ENCODE results near the gene IL10RA. TPM values are rescaled to one million over a fixed set of nuclear protein-coding genes. Genes with fewer than 3 reads are reported as not detected.

IL10RA gene
- total and polyA plus RNA-seq, 9 of the 15 experiments (the other 6 are each of a cell fraction or from before 2014, with no cell fraction given), result 0.17 to 17.3 (median 2.9) TPM

GRCh38 chr11:118012083-118012669 is 26.0 kb downstream of the IL10RA start (continued):
- TF ChIP-seq NFYB (IDR thresholded peaks at IDR 0.05; ENCODE audit: extremely low read depth, insufficient read length) (no peak), LARP7 (IDR thresholded peaks at IDR 0.05) (no peak), NONO (IDR thresholded peaks at IDR 0.05; ENCODE audit: low read depth in 2 of 2, low read length in 1 of 2) (no peak), MYNN (IDR thresholded peaks at IDR 0.05) (peak; percentile 84; the same call in 1 of the 2 replicates), MYNN (CRISPR knock-in tag; IDR thresholded peaks at IDR 0.05) (no peak), PML (IDR thresholded peaks at IDR 0.05; ENCODE audit: low read length) (no peak), CUX1 (CRISPR knock-in tag; IDR thresholded peaks at IDR 0.05) (no peak), GTF3C2 (IDR thresholded peaks at IDR 0.05; ENCODE audit: borderline replicate concordance, extremely low read depth, insufficient read length) (no peak), HDAC1 (IDR thresholded peaks at IDR 0.05) (peak in 1 of 2 experiments; percentile 36; a peak in 1 of 4 replicates), FOXK2 (conservative IDR thresholded peaks at IDR 0.05 in 1 of 2, IDR thresholded peaks at IDR 0.05 in 1 of 2; ENCODE audit: low read depth in 2 of 2) (no peak), PTRF (tag; IDR thresholded peaks at IDR 0.05) (no peak), FIP1L1 (IDR thresholded peaks at IDR 0.05; ENCODE audit: low read depth, low read length, poor library complexity, severe bottlenecking) (no peak), SP2 (IDR thresholded peaks at IDR 0.05; ENCODE audit: extremely low read depth, low read depth, low read length, poor library complexity, severe bottlenecking) (no peak)
- TF ChIP-seq, protein P1, sequence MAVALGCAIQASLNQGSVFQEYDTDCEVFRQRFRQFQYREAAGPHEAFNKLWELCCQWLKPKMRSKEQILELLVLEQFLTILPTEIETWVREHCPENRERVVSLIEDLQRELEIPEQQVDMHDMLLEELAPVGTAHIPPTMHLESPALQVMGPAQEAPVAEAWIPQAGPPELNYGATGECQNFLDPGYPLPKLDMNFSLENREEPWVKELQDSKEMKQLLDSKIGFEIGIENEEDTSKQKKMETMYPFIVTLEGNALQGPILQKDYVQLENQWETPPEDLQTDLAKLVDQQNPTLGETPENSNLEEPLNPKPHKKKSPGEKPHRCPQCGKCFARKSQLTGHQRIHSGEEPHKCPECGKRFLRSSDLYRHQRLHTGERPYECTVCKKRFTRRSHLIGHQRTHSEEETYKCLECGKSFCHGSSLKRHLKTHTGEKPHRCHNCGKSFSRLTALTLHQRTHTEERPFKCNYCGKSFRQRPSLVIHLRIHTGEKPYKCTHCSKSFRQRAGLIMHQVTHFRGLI (CRISPR knock-in tag; IDR thresholded peaks at IDR 0.05), result no peak
- TF ChIP-seq, protein P2, sequence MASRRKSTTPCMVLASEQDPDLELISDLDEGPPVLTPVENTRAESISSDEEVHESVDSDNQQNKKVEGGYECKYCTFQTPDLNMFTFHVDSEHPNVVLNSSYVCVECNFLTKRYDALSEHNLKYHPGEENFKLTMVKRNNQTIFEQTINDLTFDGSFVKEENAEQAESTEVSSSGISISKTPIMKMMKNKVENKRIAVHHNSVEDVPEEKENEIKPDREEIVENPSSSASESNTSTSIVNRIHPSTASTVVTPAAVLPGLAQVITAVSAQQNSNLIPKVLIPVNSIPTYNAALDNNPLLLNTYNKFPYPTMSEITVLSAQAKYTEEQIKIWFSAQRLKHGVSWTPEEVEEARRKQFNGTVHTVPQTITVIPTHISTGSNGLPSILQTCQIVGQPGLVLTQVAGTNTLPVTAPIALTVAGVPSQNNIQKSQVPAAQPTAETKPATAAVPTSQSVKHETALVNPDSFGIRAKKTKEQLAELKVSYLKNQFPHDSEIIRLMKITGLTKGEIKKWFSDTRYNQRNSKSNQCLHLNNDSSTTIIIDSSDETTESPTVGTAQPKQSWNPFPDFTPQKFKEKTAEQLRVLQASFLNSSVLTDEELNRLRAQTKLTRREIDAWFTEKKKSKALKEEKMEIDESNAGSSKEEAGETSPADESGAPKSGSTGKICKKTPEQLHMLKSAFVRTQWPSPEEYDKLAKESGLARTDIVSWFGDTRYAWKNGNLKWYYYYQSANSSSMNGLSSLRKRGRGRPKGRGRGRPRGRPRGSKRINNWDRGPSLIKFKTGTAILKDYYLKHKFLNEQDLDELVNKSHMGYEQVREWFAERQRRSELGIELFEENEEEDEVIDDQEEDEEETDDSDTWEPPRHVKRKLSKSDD (conservative IDR thresholded peaks at IDR 0.05; ENCODE audit: low read length), result no peak
